ENCODE measurements around the gene APOBEC3G. TPM values are rescaled to one million over a fixed set of nuclear protein-coding genes. Genes with fewer than 3 reads are reported as not detected.

APOBEC3G gene
- total and polyA plus RNA-seq, 2 of the 13 experiments (the other 11 are each of a cell fraction or from before 2014, with no cell fraction given) = 3.2 to 4.1 TPM

GRCh38 chr22:39081016-39081415, 3.9 kb downstream of the APOBEC3G start:
- Histone ChIP-seq H3K4me1 (ENCODE audit: insufficient read depth, low read length) (peaks cover 9% of the 10 kb centered on the region), H3K4me2 (ENCODE audit: low read depth, low read length) (no peak overlapping the region), H3K27me3 (ENCODE audit: control insufficient read depth in 1 of 2, insufficient read depth in 2 of 2, low read length in 2 of 2) (no peaks in the 10 kb centered on the region), H3K9ac (ENCODE audit: insufficient read depth, low read depth, low read length) (no peak overlapping the region), H2AFZ (ENCODE audit: low read length) (no peak overlapping the region), H3K4me3 (replicated peaks in 1 of 3; ENCODE audit: insufficient read depth in 1 of 3, low read depth in 2 of 3, low read length in 3 of 3) (no peak overlapping the region), H3K79me2 (ENCODE audit: insufficient read depth, low read length) (no peaks in the 10 kb centered on the region), H3K9me3 (ENCODE audit: low read length) (no peaks in the 10 kb centered on the region), H4K20me1 (ENCODE audit: insufficient read depth, low read length) (no peaks in the 10 kb centered on the region), H3K27ac (ENCODE audit: extremely low read length, insufficient read depth, low read length) (no peak overlapping the region), H3K36me3 (replicated peaks in 1 of 2; ENCODE audit: control insufficient read depth in 1 of 2, insufficient read depth in 2 of 2, low read length in 2 of 2) (no peaks in the 10 kb centered on the region)
- ChIA-PET CTCF (ENCODE audit: low intra/inter-chr PET ratio, low total read pairs) (no interaction called here), POLR2A (no interaction called here)
- no TSS peak for BruUV-seq (replicated peaks)
- ATAC-seq = no peak
- no peak for FAIRE-seq
- TF ChIP-seq PAF1 (CRISPR knock-in tag; IDR thresholded peaks at IDR 0.05) (no peak), MXI1 (IDR thresholded peaks at IDR 0.05; ENCODE audit: borderline replicate concordance, low read depth, low read length) (no peak), ZNF597 (CRISPR knock-in tag; IDR thresholded peaks at IDR 0.05) (no peak), ZNF256 (CRISPR knock-in tag; conservative IDR thresholded peaks at IDR 0.05) (no peak), NAIF1 (CRISPR knock-in tag; IDR thresholded peaks at IDR 0.05; ENCODE audit: borderline replicate concordance) (no peak), ZBTB8A (CRISPR knock-in tag; IDR thresholded peaks at IDR 0.05; ENCODE audit: borderline replicate concordance, low read depth) (no peak), SETDB1 (CRISPR knock-in tag; IDR thresholded peaks at IDR 0.05; ENCODE audit: borderline replicate concordance) (no peak), FOXA1 (IDR thresholded peaks at IDR 0.05) (no peak), FOXA1 (CRISPR knock-in tag; IDR thresholded peaks at IDR 0.05) (no peak), POGK (CRISPR knock-in tag; conservative IDR thresholded peaks at IDR 0.05) (no peak), SP140L (CRISPR knock-in tag; IDR thresholded peaks at IDR 0.05; ENCODE audit: borderline replicate concordance) (no peak), NFE2L1 (CRISPR knock-in tag; IDR thresholded peaks at IDR 0.05; ENCODE audit: borderline replicate concordance) (no peak), PPARG (CRISPR knock-in tag; conservative IDR thresholded peaks at IDR 0.05) (no peak), ZNF761 (CRISPR knock-in tag; conservative IDR thresholded peaks at IDR 0.05) (no peak), NR1H2 (CRISPR knock-in tag; IDR thresholded peaks at IDR 0.05; ENCODE audit: borderline replicate concordance, low read depth) (no peak), PHF20 (CRISPR knock-in tag; IDR thresholded peaks at IDR 0.05) (no peak), HMGXB4 (CRISPR knock-in tag; IDR thresholded peaks at IDR 0.05; ENCODE audit: borderline replicate concordance in 1 of 2, low read depth in 1 of 2) (no peak), ZNF224 (CRISPR knock-in tag; IDR thresholded peaks at IDR 0.05) (no peak), ZNF232 (CRISPR knock-in tag; IDR thresholded peaks at IDR 0.05; ENCODE audit: borderline replicate concordance) (no peak), NFE2 (CRISPR knock-in tag; IDR thresholded peaks at IDR 0.05) (no peak), SIX4 (CRISPR knock-in tag; IDR thresholded peaks at IDR 0.05) (no peak)
- intact Hi-C loops (cut with micrococcal nuclease; ENCODE audit: unreplicated experiment) (no loop called here), in situ Hi-C loops (cut with HindIII; ENCODE audit: extremely low pct_ligation_motif_present, low pct_unique_long_range_greater_than_20kb) (no loop called here)
- 93% methylated on average over 12 of the region's 12 CpGs for WGBS (ENCODE audit: low lambda C conversion rate)
- no peak for DNase-seq (ENCODE audit: low spot score)

Measured in HepG2 (cell line).